Astrocyte (in vitro differentiated cells and primary cell): ENCODE results near the gene TERF2IP. TPM values are rescaled to one million over a fixed set of nuclear protein-coding genes. Genes with fewer than 3 reads are reported as not detected.

Experiments
- DNase-seq: peaks from one replicate; pipeline ENCODE4 v3.0.0-alpha.2; 2010; ENCODE audit warnings: low read depth
- FAIRE-seq: peaks from 2 replicates; lab custom pipeline; 2011; peaks lifted over from hg19 to GRCh38; lab: Jason Lieb, UNC
- H2AFZ ChIP-seq: 2 replicates; pipeline ENCODE4 v1.6.0; 2012; ENCODE audit warnings: low read depth, low read length, inconsistent platforms
- H3K27ac ChIP-seq: 2 replicates; pipeline ENCODE4 v1.5.1; 2011; ENCODE audit warnings: low read depth, low read length, inconsistent platforms
- H3K27me3 ChIP-seq: 2 replicates; pipeline ENCODE4 v1.6.0; 2011; ENCODE audit warnings: low read length, inconsistent platforms; ENCODE audit not compliant: insufficient read depth
- H3K36me3 ChIP-seq: 2 replicates; pipeline ENCODE4 v1.5.1; 2011; ENCODE audit warnings: low read length, inconsistent platforms; ENCODE audit not compliant: insufficient read depth
- H3K4me1 ChIP-seq: 2 replicates; pipeline ENCODE4 v1.5.1; 2011; ENCODE audit warnings: low read length, inconsistent platforms; ENCODE audit not compliant: insufficient read depth
- H3K4me2 ChIP-seq: 2 replicates; pipeline ENCODE4 v1.6.0; 2012; ENCODE audit warnings: low read length, inconsistent platforms
- H3K4me3 ChIP-seq: 2 replicates; pipeline ENCODE4 v1.5.1; 2011; ENCODE audit warnings: low read depth, mild to moderate bottlenecking, low read length, inconsistent platforms; ENCODE audit not compliant: insufficient read depth
- H3K79me2 ChIP-seq: 2 replicates; pipeline ENCODE4 v1.6.0; 2012; ENCODE audit warnings: mild to moderate bottlenecking, low read length, inconsistent platforms; ENCODE audit not compliant: insufficient read depth
- H3K9ac ChIP-seq: 2 replicates; pipeline ENCODE4 v1.6.0; 2012; ENCODE audit warnings: mild to moderate bottlenecking, low read length, inconsistent platforms
- H3K9me3 ChIP-seq: 2 replicates; pipeline ENCODE4 v1.5.1; 2012; ENCODE audit warnings: low read depth, mild to moderate bottlenecking, low read length, inconsistent platforms; ENCODE audit not compliant: insufficient read depth
- H4K20me1 ChIP-seq: 2 replicates; pipeline ENCODE4 v1.6.0; 2012; ENCODE audit warnings: low read length, inconsistent platforms; ENCODE audit not compliant: insufficient read depth
- H3K27ac Mint-ChIP-seq: one replicate; pipeline ENCODE4 v1.8.0; 2021; ENCODE audit warnings: mild to moderate bottlenecking, mixed read lengths; ENCODE audit not compliant: unreplicated experiment
- H3K27me3 Mint-ChIP-seq: one replicate; pipeline ENCODE4 v1.8.0; 2021; ENCODE audit warnings: low read depth, mixed read lengths; ENCODE audit not compliant: unreplicated experiment
- H3K36me3 Mint-ChIP-seq: one replicate; pipeline ENCODE4 v1.8.0; 2021; ENCODE audit warnings: low read depth, mixed read lengths; ENCODE audit not compliant: unreplicated experiment
- H3K4me1 Mint-ChIP-seq: one replicate; pipeline ENCODE4 v1.8.0; 2021; ENCODE audit warnings: low read depth, mixed read lengths; ENCODE audit not compliant: unreplicated experiment
- H3K4me3 Mint-ChIP-seq: one replicate; pipeline ENCODE4 v1.8.0; 2021; ENCODE audit warnings: mild to moderate bottlenecking, moderate library complexity, mixed read lengths; ENCODE audit not compliant: unreplicated experiment
- H3K9me3 Mint-ChIP-seq: one replicate; pipeline ENCODE4 v1.8.0; 2021; ENCODE audit warnings: mild to moderate bottlenecking, mixed read lengths; ENCODE audit not compliant: unreplicated experiment
- EZH2 ChIP-seq: IDR thresholded peaks from 2 replicates; pipeline ENCODE4 v1.6.1; 2012; ENCODE audit warnings: mild to moderate bottlenecking, low read length, inconsistent platforms; ENCODE audit not compliant: insufficient read depth
- total RNA-seq: library from RNA; stranded (reverse); gene quantifications from 2 replicates; pipeline ENCODE4 v1.2.1, GENCODE V29; 2021
- TF ChIP-seq, protein P1 (sequence below): IDR thresholded peaks from 2 replicates; pipeline ENCODE4 v1.5.1; 2011; ENCODE audit warnings: low read depth, mild to moderate bottlenecking, inconsistent platforms, low read length, moderate library complexity; ENCODE audit not compliant: insufficient read depth

The TERF2IP gene
- total RNA-seq, 1 donor from 2014 or later, result 57.4 TPM

DNA sequence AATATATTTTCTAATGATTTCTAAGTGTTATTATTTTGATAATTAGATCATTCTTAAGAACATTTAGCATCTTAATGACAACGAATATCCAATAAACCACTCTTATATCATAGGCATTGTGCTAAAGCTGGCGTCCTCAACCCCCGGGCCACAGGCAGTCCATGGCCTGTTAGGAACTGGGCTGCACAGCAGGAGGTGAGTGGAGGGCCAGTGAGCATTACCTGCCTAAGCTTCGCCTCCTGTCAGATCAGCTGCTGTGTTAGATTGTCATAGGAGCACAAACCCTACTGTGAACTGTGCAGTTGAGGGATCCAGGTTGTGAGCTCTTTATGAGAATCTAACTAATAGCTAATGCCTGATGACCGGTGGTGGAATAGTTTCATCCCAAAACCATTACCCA, 50.0 kb downstream of the TERF2IP start:
- TF ChIP-seq, protein P1, sequence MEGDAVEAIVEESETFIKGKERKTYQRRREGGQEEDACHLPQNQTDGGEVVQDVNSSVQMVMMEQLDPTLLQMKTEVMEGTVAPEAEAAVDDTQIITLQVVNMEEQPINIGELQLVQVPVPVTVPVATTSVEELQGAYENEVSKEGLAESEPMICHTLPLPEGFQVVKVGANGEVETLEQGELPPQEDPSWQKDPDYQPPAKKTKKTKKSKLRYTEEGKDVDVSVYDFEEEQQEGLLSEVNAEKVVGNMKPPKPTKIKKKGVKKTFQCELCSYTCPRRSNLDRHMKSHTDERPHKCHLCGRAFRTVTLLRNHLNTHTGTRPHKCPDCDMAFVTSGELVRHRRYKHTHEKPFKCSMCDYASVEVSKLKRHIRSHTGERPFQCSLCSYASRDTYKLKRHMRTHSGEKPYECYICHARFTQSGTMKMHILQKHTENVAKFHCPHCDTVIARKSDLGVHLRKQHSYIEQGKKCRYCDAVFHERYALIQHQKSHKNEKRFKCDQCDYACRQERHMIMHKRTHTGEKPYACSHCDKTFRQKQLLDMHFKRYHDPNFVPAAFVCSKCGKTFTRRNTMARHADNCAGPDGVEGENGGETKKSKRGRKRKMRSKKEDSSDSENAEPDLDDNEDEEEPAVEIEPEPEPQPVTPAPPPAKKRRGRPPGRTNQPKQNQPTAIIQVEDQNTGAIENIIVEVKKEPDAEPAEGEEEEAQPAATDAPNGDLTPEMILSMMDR, result no peak
- TF ChIP-seq EZH2, result no peak
- H3K4me2 ChIP-seq, result no peak overlapping the region
- FAIRE-seq, result no peak
- Mint-ChIP-seq H3K27me3 (peaks cover 2% of the 10 kb centered on the region), H3K27ac (no peak overlapping the region), H3K4me1 (no peaks in the 10 kb centered on the region), H3K36me3 (no peaks in the 10 kb centered on the region), H3K4me3 (no peak overlapping the region), H3K9me3 (peaks cover 2% of the 10 kb centered on the region)
- H2AFZ ChIP-seq, result no peak overlapping the region
- H3K9ac ChIP-seq, result no peak overlapping the region
- no peak overlapping the region for H3K27ac ChIP-seq
- H3K4me3 ChIP-seq, result no peak overlapping the region
- H3K4me1 ChIP-seq, result no peaks in the 10 kb centered on the region
- no peaks in the 10 kb centered on the region for H3K9me3 ChIP-seq
- no peak for DNase-seq
- no peaks in the 10 kb centered on the region for H4K20me1 ChIP-seq
- no peaks in the 10 kb centered on the region for H3K27me3 ChIP-seq
- H3K36me3 ChIP-seq, result no peaks in the 10 kb centered on the region
- H3K79me2 ChIP-seq, result no peaks in the 10 kb centered on the region

DNA sequence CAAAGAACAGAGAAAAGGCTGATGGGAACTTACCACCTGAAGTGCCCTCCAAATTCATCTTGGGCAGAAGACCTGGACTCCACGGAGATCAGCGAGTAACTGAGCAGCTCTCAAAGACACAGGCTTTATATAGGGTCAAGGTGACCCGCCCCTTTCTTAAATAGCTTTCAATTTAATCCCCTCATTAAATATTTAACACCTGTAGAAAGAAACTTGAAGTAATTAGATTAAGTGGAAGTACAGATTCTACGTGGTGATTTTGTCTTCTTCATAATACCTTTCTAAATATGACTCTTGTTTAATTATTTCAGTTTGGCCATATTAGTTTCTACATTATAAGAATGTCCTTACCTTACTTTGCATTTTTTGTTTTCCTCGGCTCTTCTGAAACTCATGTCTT, 53.8 kb downstream of the TERF2IP start, which contains the start of gene DUXB:
TSS of gene DUXB (minus strand) at position 101 of the 400 bp plus-strand sequence. CDS start at position 58, 43 bp downstream.
- no peak within 1 kb of the TSS for H3K4me3 Mint-ChIP-seq
- no peaks in the 10 kb centered on the region for H3K9me3 Mint-ChIP-seq
- no peaks in the 10 kb centered on the region for H3K36me3 Mint-ChIP-seq
- no peak within 1 kb of the TSS for H3K27ac Mint-ChIP-seq
- H3K4me1 Mint-ChIP-seq, result peaks cover 3% of the 10 kb centered on the region
- H3K27me3 ChIP-seq, result no peaks in the 10 kb centered on the region
- H3K36me3 ChIP-seq, result no peaks in the 10 kb centered on the region
- H3K27me3 Mint-ChIP-seq, result no peaks in the 10 kb centered on the region
- H3K79me2 ChIP-seq, result no peaks in the 10 kb centered on the region
- DNase-seq (no peak), FAIRE-seq (no peak)
- no peak within 1 kb of the TSS for H3K4me3 ChIP-seq
- no peaks in the 10 kb centered on the region for H3K4me1 ChIP-seq
- no peak within 1 kb of the TSS for H3K9ac ChIP-seq
- H3K27ac ChIP-seq, result no peak within 1 kb of the TSS
- no peaks in the 10 kb centered on the region for H3K9me3 ChIP-seq
- H2AFZ ChIP-seq, result no peak within 1 kb of the TSS
- TF ChIP-seq, protein P1, result no peak
- TF ChIP-seq EZH2, result no peak
- H3K4me2 ChIP-seq, result no peak within 1 kb of the TSS
- H4K20me1 ChIP-seq, result no peaks in the 10 kb centered on the region

- Mint-ChIP-seq H3K27ac (no peak overlapping the region), H3K36me3 (no peaks in the 10 kb centered on the region), H3K27me3 (no peaks in the 10 kb centered on the region), H3K9me3 (peaks cover 2% of the 10 kb centered on the region), H3K4me1 (peaks cover 3% of the 10 kb centered on the region), H3K4me3 (no peak overlapping the region)
- DNase-seq (no peak), FAIRE-seq (no peak)
- Histone ChIP-seq H2AFZ (no peak overlapping the region), H3K36me3 (no peaks in the 10 kb centered on the region), H3K4me3 (no peak overlapping the region), H3K27ac (no peak overlapping the region), H3K9me3 (no peaks in the 10 kb centered on the region), H3K4me1 (no peaks in the 10 kb centered on the region), H3K27me3 (no peaks in the 10 kb centered on the region), H3K9ac (no peak overlapping the region), H3K4me2 (no peak overlapping the region), H4K20me1 (no peaks in the 10 kb centered on the region), H3K79me2 (no peaks in the 10 kb centered on the region)
- TF ChIP-seq, protein P1, result no peak
- TF ChIP-seq EZH2, result no peak
Measured at GRCh38 chr16:75702242-75702641, 54.7 kb downstream of the TERF2IP start.
